Measurements from ENCODE around the gene GPR21.

DNA sequence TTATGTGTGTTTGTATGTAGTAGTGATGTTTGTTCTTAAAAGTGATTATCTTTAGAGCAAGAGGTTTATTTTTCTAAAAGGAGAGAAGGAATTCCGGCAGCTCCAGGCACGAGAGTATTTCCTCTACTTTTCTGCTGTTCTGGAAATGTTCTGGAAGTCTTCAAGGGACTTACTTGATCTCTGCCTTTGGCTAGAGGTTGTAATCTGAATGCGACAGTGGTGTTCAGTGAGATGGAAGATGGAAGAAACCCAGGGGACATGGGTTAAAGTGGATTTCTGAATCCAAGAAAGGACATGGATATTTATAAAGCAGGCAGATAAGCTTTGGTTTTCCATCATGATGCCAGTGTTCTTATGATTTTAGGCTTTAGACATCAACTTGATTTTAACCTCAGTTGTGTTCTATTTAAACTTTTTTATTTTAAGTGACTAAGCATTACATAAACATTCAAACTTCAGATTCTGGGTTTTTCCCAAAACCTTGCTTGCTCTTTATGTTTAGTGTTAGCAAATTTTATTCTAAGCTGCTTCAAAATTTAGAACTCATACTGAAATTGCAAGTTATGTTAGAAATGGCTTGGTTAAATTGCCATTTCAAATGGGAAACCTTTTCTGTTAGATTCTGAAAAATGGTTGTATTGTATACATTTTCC, 3.6 kb downstream of the GPR21 start:
- TF ChIP-seq CTCF (IDR thresholded peaks at IDR 0.05 in 4 of 5, conservative IDR thresholded peaks at IDR 0.05 in 1 of 5) (no peak), POLR2A (IDR thresholded peaks at IDR 0.05) (no peak)
